Measurements from ENCODE around the gene IQSEC1. TPM values are rescaled to one million over a fixed set of nuclear protein-coding genes. Genes with fewer than 3 reads are reported as not detected.

Gene IQSEC1
- total RNA-seq, 1 donor from 2014 or later = 25.8 TPM

- DNase-seq (ENCODE audit: low spot score) = no peak
Measured at GRCh38 chr3:13030684-13031083, 42.5 kb downstream of the IQSEC1 start.

GRCh38 chr3:13028010-13028821 lies 45.0 kb downstream of the IQSEC1 start:
- no peak for DNase-seq (ENCODE audit: low spot score)

- DNase-seq (ENCODE audit: low spot score) = no peak
Measured at GRCh38 chr3:13027154-13027553, 46.1 kb downstream of the IQSEC1 start.

GRCh38 chr3:13026534-13026933 lies 46.7 kb downstream of the IQSEC1 start:
- no peak for DNase-seq (ENCODE audit: low spot score)

DNA sequence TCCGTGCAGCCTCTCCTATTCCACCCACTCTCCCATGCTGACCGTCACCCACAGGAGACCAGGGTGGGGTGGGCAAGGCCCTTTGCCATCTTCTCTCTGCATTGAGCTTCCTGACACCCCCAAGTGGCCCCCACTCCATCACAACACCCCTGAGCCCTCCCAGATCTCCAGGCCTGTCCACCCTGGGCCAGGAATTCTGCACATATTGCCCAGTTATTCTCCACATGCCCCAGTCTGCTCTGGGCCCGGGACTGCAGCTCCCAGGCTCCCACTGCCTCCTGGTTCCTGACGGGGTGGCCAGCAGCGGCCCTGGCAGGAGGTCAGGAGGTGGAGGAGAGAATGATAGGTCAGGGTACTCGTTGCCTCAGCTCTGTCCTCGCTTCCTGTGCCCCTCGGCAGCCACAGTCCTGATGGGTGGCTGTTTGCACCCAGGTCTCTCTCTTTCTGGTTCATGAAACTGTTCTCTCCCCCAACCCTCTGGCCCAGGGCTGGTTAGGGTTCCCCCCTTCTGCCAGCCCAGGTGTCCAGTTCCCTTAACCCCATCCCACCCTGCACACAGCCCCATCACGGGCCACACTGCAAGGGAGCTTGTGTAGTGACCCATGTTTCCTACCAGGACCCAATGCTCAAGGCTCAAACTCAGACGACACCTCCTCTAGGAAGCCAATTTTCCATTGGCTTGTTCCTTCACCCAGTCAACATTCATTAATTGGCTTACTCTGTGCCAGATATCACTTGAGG lies 47.3 kb downstream of the IQSEC1 start:
- no peak for DNase-seq (ENCODE audit: low spot score)

- peak; percentile 43 for DNase-seq (ENCODE audit: low spot score)
Measured at GRCh38 chr3:13025090-13025489, 48.1 kb downstream of the IQSEC1 start.

DNA sequence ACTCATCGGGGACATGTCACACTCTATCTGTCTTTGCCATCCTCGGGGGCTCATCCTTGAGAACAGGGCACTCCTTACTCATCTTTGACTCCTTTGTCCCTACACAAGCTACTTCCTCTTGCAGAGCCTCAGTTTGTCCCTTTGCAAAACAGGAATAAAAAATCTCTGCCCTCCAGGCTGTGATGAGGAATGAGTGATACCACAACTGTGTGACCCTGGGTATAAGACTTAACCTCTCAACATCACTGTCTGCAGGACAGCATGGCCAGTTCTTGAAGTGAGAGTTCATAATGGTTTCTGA lies 48.5 kb downstream of the IQSEC1 start:
- DNase-seq (ENCODE audit: low spot score) = no peak

DNA sequence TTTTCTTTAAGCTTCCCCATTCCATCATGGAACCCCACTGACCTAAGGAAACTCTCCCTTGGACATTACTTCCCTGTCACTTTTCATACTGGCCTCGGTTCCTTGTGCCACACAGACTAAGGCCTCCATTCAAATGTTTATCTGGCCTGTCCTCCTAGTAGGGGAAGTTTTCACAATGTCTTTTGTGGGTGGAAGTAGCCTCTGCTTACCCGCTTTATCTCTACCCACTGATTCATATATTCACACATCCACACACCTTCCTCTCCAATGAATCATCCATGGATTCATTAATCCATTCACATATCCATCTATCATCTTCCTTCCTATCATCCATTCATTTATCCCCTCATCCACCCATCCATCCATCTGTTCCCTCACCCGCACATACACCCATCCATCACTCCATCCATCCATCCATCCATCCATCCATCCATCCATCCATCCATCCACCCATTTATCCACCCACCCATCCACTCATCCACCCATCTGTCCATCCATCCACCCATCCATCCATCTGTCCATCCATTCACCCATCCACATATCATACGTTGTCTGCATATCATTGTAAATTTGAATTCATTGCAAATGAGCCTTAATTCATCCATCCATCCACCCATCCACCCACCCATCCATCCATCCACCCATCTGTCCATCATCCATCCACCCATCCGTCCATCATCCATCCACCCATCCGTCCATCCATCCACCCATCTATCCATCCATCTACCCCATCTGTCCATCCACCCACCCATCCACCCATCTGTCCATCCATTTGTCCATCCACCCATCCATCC lies 49.1 kb downstream of the IQSEC1 start:
- DNase-seq (ENCODE audit: low spot score) = no peak

GRCh38 chr3:13023235-13023970 lies 49.8 kb downstream of the IQSEC1 start:
- DNase-seq (ENCODE audit: low spot score) = peak; percentile 35

GRCh38 chr3:13022348-13023234 lies 50.6 kb downstream of the IQSEC1 start:
- DNase-seq (ENCODE audit: low spot score) = peak; percentile 95

DNA sequence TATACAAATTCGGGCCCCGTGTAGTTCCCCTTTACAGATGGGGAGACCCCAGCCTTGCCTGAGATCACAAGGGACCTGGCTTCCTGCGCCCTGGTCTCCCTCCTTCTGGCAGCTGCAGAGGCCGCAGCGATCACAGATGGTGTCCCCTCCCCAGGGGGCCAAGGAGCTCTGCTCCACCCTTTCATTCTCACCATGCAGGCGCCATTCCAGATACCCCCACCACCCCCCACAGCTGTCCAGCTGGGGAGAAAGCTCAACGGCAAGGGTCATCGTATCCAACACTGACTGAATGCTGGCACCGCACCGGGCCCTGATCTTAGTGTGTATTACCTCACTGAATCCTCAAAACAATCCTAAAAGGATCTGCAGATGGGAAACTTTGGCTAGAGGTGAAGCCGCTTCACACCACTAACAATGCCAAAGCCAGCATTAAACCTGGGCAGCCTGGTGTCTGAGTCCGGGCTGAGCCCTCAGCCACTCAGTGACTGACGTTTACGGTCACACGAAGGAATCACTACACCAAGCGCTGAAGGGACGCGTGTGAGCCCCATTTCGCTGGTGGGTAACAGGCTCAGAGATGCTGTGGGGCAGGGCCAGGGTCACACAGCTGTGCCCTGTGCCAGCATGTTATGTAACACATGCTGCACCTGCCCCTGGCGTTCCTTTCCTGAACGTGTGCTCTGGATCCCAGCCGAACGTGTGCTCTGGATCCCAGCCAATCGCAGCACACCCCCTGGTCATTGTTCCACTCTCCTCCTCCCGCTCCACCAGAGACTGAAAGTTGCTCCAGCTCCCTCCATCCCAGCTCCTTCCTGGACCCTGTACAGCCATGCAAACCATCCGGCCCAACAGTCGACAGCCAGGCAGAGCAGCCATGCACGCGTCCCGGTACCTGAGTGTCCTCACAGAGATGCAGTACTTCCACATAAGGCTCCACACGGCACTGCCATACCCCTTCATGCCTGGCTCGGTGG lies 51.8 kb downstream of the IQSEC1 start:
- no peak for DNase-seq (ENCODE audit: low spot score)

GRCh38 chr3:13020159-13020750 lies 53.0 kb downstream of the IQSEC1 start:
- DNase-seq (ENCODE audit: low spot score) = no peak

- DNase-seq (ENCODE audit: low spot score) = peak; percentile 87
Measured at GRCh38 chr3:13019243-13020095, 53.8 kb downstream of the IQSEC1 start.

DNA sequence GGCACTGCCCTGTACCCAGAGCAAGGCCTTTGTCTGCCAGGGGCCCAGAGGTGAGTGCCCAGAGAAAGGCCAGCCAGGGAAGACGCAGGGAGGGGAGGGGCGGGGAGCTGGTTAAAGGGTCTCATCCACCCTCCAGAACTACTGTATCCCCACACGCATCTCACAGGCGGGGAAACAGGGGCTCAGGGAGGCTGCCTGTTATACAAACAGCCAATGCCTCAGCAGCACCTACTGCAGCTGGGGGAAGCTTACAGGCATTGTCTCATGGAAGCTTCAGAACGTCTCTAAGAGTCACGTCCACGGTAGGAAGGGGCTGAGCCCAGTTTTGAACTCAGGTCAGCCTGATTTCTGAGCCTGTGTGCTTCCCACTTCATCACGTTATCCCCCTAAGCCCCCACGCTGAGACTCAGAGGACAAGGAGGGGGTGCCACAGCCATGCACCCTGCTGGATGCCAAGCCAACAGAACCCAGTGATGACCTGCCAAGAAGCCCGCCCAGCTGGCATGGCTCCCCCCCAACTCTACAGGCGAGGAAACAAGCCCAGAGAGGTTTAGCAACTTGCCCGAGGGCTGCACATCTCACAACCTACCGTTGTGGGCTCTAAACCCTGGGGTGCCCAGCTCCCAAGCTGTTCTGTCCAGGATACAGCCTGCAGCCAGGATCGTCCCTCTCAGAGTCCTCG lies 54.5 kb downstream of the IQSEC1 start:
- no peak for DNase-seq (ENCODE audit: low spot score)

DNA sequence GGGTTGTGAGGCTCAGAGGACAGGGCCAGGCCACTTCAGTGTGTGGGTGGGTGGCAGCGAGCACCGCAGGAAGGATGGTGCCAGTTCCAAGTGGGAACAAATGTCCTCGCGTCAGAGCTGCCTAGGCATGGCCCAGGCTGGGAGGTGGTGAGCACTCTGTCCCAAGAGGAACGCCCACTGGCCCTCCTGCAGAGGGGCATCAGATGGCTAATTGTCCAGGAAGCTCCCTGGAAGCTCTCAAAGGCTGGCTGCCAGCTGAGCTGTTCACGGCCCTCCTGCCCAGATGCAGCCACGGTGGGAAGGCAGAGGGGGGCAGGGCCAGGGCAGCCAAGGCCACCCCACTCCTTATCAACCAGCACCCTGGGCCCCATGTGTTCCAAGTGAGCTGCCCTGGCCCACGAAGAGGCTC lies 55.2 kb downstream of the IQSEC1 start:
- DNase-seq (ENCODE audit: low spot score) = peak; percentile 14

DNA sequence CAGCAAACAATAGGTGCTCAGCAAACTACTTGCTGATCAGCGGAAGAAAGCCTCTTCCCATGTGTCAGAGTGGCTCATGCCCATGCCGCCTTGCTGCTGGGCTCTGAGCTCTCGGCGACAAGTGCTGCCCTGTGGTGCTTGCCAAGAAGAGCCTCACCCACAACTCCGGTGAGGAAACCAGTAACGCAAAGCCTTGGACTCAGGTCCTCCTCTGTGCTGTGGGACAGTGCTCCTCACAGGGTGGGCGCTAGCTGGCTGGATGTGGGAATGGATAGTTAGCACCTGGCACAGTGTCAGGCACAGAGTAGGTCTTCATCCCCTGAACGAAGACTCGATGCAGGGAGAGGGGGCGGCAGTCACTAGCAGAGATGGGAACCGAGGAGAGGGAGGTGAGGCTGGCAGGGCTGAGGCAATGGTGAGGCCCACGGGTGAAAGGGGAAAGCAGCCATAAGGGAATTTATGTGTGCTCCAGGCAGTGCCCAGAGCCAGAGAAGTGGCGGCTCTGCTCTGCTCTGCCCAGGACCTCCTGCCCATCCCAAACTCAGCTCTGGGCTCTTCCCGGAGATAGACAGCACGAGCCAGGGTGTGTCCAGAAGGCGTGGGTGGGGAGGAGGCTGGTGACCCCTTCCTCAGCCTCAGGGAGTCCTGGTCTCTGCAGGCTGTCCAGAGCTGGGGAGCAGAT lies 55.7 kb downstream of the IQSEC1 start:
- no peak for DNase-seq (ENCODE audit: low spot score)

DNA sequence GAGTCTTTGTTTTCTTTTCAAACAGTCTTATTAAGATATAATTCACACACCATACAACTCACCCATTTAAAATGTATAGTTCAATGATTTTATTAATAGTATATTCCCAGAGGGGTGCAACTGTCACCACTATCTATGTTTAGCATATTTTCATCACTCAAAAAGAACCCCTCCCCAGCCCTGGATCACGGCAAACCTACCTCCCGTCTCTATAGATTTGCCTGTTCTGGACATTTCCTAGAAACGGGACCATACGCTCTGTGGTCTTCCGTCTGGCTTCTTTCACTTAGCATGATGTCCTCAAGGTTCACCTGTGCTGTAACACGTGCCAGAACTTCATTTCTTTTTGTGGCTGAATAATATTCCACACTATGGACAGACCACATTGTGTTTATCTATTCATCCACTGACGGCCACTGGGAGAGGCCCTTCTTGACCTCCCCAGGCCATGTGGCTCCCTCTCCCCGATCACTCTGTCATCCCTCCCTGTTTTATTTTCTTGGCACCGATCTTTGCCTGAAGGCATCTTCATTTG lies 56.4 kb downstream of the IQSEC1 start:
- DNase-seq (ENCODE audit: low spot score) = no peak

Data from umbilical cord (tissue), 2 donors.